Neuronal stem cell (in vitro differentiated cells): ENCODE data around the gene LRMDA.

Experiments
- DNase-seq: peaks from one replicate; pipeline ENCODE4 v3.0.0-alpha.2; 2013; ENCODE audit warnings: low spot score
- H2AFZ ChIP-seq: one replicate; pipeline ENCODE4 v1.6.1; 2013; ENCODE audit warnings: mild to moderate bottlenecking, low read length, inconsistent platforms
- H2AK5ac ChIP-seq: 2 replicates; pipeline ENCODE4 v1.6.1; 2013; ENCODE audit warnings: low read depth, mild to moderate bottlenecking, inconsistent platforms, low read length, moderate library complexity, mixed read lengths
- H2BK120ac ChIP-seq: 2 replicates; pipeline ENCODE4 v1.6.1; 2013; ENCODE audit warnings: low read depth, mild to moderate bottlenecking, inconsistent platforms, low read length, moderate library complexity, mixed read lengths
- H2BK12ac ChIP-seq: one replicate; pipeline ENCODE4 v1.6.1; 2013; ENCODE audit warnings: low read length, inconsistent platforms
- H2BK15ac ChIP-seq: 2 replicates; pipeline ENCODE4 v1.6.1; 2013; ENCODE audit warnings: mild to moderate bottlenecking, low read length, inconsistent platforms, mixed read lengths
- H2BK5ac ChIP-seq: one replicate; pipeline ENCODE4 v1.6.1; 2013; ENCODE audit warnings: inconsistent platforms, mild to moderate bottlenecking, low read length, moderate library complexity
- H3K14ac ChIP-seq: one replicate; pipeline ENCODE4 v1.6.1; 2013; ENCODE audit warnings: low read length, inconsistent platforms
- H3K18ac ChIP-seq: 2 replicates; pipeline ENCODE4 v1.6.1; 2013; ENCODE audit warnings: low read length, inconsistent platforms
- H3K23ac ChIP-seq: 2 replicates; pipeline ENCODE4 v1.6.1; 2013; ENCODE audit warnings: low read depth, mild to moderate bottlenecking, mixed read lengths, low read length, inconsistent platforms; ENCODE audit not compliant: poor library complexity
- H3K27ac ChIP-seq: replicated peaks from 3 replicates; pipeline ENCODE4 v1.5.1; 2013; ENCODE audit warnings: low read length, inconsistent platforms
- H3K27me3 ChIP-seq, 3 experiments: 2 replicates each; pipeline ENCODE4 v1.6.1; 2013; ENCODE audit warnings: low read length in 3 of 3, mild to moderate bottlenecking in 2 of 3, inconsistent platforms in 1 of 3, low read depth in 1 of 3, mixed read lengths in 1 of 3, moderate library complexity in 1 of 3; ENCODE audit not compliant: control insufficient read depth in 3 of 3, insufficient read depth in 3 of 3
- H3K36me3 ChIP-seq, 2 donors: replicated peaks in 1 of 2; 2 replicates each; pipeline ENCODE4 v1.6.1; 2013; ENCODE audit warnings: low read length in 2 of 2; ENCODE audit not compliant: control insufficient read depth in 2 of 2, insufficient read depth in 2 of 2
- H3K4ac ChIP-seq: 2 replicates; pipeline ENCODE4 v1.6.1; 2013; ENCODE audit warnings: inconsistent platforms, mild to moderate bottlenecking, low read length, moderate library complexity
- H3K4me1 ChIP-seq, 2 donors: 1 replicate in 1 of 2; 2 replicates in 1 of 2; pipeline ENCODE4 v1.6.1; 2013; ENCODE audit warnings: low read length in 2 of 2, low read depth in 1 of 2; ENCODE audit not compliant: control insufficient read depth in 2 of 2, insufficient read depth in 1 of 2
- H3K4me2 ChIP-seq: one replicate; pipeline ENCODE4 v1.6.1; 2013; ENCODE audit warnings: mild to moderate bottlenecking, low read length, inconsistent platforms; ENCODE audit not compliant: insufficient read depth, poor library complexity, severe bottlenecking
- H3K4me3 ChIP-seq, 2 donors: 2 replicates each; pipeline ENCODE4 v1.5.1; 2013; ENCODE audit warnings: low read length in 2 of 2, mild to moderate bottlenecking in 2 of 2, inconsistent platforms in 1 of 2, moderate library complexity in 1 of 2
- H3K79me1 ChIP-seq: one replicate; pipeline ENCODE4 v1.6.1; 2013; ENCODE audit warnings: low read depth, mild to moderate bottlenecking, inconsistent platforms, low read length, moderate library complexity
- H3K9ac ChIP-seq: one replicate; pipeline ENCODE4 v1.6.1; 2013; ENCODE audit warnings: mild to moderate bottlenecking, low read depth, low read length, inconsistent platforms; ENCODE audit not compliant: poor library complexity
- H3K9me3 ChIP-seq, 2 donors: replicated peaks in 1 of 2; 2 replicates each; pipeline versions ENCODE3 to v1.6.1; 2013; ENCODE audit warnings: low read length in 2 of 2, mild to moderate bottlenecking in 2 of 2, inconsistent platforms in 1 of 2, low read depth in 1 of 2, mixed read lengths in 1 of 2, moderate library complexity in 1 of 2; ENCODE audit not compliant: control insufficient read depth in 2 of 2, insufficient read depth in 1 of 2
- H4K8ac ChIP-seq: one replicate; pipeline ENCODE4 v1.6.1; 2013; ENCODE audit warnings: low read depth, mild to moderate bottlenecking, inconsistent platforms, low read length, moderate library complexity
- H4K91ac ChIP-seq: one replicate; pipeline ENCODE4 v1.6.1; 2013; ENCODE audit warnings: low read length, low read depth, mild to moderate bottlenecking, inconsistent platforms; ENCODE audit not compliant: poor library complexity
- whole genome bisulfite sequencing, 2 donors: extraction: QIAGEN DNeasy Blood & Tissue Kit; methylation state at CpG; one replicate each; pipeline ENCODE4 v1.1.7; 2013; ENCODE audit warnings: missing lambda C conversion rate in 2 of 2, mixed read lengths in 1 of 2; ENCODE audit not compliant: insufficient read length in 2 of 2, insufficient replicate concordance in 1 of 2; ENCODE audit errors: extremely low coverage in 2 of 2; 5-methylcytosine and 5-hydroxymethylcytosine counted together

LRMDA gene

DNA sequence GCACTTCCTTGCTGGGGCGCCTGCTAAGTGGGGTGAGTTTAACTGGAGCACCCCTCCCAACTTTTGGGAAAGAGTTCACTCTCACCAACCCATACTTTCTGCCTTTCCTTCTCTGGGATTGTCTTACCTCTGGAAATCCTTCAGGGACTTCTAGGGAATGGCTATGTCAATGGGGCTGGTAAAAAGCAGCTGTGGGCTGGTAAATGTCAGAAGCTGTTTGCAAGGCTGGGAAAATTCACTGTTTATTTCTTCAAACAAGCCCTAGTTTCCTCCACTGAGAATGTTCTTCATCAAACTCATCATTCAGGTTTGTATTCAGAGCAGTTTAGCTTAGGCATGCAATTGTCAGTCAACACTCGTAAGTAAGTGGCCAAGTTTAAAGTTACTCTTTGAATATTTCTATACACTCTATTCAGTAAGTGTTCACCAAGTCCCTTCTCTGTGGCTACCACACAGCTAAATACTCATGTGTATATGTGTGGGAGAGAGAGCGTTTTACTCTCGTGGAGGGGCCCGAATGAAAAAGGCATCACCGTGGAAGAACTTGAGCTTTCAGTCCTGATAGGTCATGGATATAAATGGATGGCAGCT lies 654.8 kb downstream of the LRMDA start:
- no peak overlapping the region for H3K4me3 ChIP-seq
- H3K18ac ChIP-seq = no peak overlapping the region
- no peak overlapping the region for H3K4me2 ChIP-seq
- H3K4ac ChIP-seq = no peak overlapping the region
- no peak overlapping the region for H4K91ac ChIP-seq
- no peak overlapping the region for H2AK5ac ChIP-seq
- WGBS, 2 donors = no CpG with 5 or more reads among the region's 6 CpGs
- H2AFZ ChIP-seq = no peak overlapping the region
- no peak overlapping the region for H3K27ac ChIP-seq
- no peak overlapping the region for H3K23ac ChIP-seq
- no peaks in the 10 kb centered on the region for H3K27me3 ChIP-seq
- no peaks in the 10 kb centered on the region for H3K9me3 ChIP-seq
- H3K4me1 ChIP-seq = peaks cover 7 to 11% of the 10 kb centered on the region in 2 donors
- no peak overlapping the region for H2BK15ac ChIP-seq
- DNase-seq = no peak
- no peaks in the 10 kb centered on the region for H3K79me1 ChIP-seq
- H3K14ac ChIP-seq = no peak overlapping the region
- H3K36me3 ChIP-seq = no peaks in the 10 kb centered on the region
- no peak overlapping the region for H2BK120ac ChIP-seq
- no peak overlapping the region for H4K8ac ChIP-seq
- no peak overlapping the region for H2BK12ac ChIP-seq
- H2BK5ac ChIP-seq = no peak overlapping the region
- H3K9ac ChIP-seq = no peak overlapping the region

DNA sequence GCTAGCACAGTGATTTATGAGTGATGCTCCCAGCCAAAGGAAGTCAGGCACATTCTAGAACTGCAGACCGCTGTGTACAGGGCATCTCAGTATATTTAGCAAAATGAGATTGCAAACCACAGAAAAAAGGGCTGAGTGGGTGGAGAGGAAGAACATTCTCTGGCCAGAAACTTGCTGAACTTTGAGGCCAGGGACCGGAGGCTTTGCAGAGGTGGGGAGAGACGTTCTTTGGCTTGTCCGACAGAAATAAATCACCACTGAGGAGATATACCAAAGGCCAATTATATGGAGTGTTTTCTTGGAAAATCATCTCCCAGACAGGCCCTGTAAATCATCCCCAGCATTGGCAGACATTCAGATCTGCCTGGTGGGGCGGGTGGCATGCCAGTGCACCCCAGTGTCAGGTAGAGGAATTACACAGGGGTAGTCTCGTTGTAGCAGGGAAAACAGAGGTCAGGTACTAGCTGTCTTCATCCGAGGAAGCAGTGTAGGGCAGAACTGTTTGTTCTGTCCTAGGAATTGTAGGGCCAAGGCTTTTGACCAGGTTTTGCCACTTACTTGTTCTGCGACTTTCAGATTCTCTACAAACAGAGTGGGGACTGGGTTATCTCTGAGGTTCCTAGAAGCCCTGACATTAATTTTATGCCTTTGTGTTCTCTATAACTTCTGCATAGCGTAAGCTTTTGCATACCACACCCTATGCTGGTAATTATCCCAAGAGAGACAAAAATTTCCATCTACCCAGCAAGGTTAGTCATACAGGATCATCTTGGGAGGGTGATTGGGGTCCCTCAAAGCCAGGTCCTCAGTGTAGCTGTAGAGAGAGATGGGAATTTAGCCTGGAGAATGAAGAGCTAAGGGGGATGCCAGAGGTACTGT lies 655.6 kb downstream of the LRMDA start:
- no peak overlapping the region for H2BK12ac ChIP-seq
- no peak overlapping the region for H3K4me2 ChIP-seq
- peaks cover 7 to 11% of the 10 kb centered on the region in 2 donors for H3K4me1 ChIP-seq
- H2AK5ac ChIP-seq = no peak overlapping the region
- no peak overlapping the region for H3K14ac ChIP-seq
- H3K23ac ChIP-seq = no peak overlapping the region
- H2AFZ ChIP-seq = no peak overlapping the region
- H4K91ac ChIP-seq = no peak overlapping the region
- no peak overlapping the region for H3K27ac ChIP-seq
- H2BK5ac ChIP-seq = no peak overlapping the region
- no peak overlapping the region for H2BK15ac ChIP-seq
- no peaks in the 10 kb centered on the region for H3K9me3 ChIP-seq
- WGBS, 2 donors = no CpG with 5 or more reads among the region's 9 CpGs
- no peak overlapping the region for H3K4me3 ChIP-seq
- no peak overlapping the region for H3K4ac ChIP-seq
- no peak for DNase-seq
- H3K18ac ChIP-seq = no peak overlapping the region
- H3K79me1 ChIP-seq = no peaks in the 10 kb centered on the region
- no peaks in the 10 kb centered on the region for H3K27me3 ChIP-seq
- H4K8ac ChIP-seq = no peak overlapping the region
- H3K9ac ChIP-seq = no peak overlapping the region
- H2BK120ac ChIP-seq = no peak overlapping the region
- H3K36me3 ChIP-seq = no peaks in the 10 kb centered on the region

GRCh38 chr10:76088008-76088407 lies 656.6 kb downstream of the LRMDA start:
- no peak overlapping the region for H2BK120ac ChIP-seq
- no peak overlapping the region for H3K4me3 ChIP-seq
- H3K4ac ChIP-seq = no peak overlapping the region
- H3K14ac ChIP-seq = no peak overlapping the region
- no CpG with 5 or more reads among the region's 4 CpGs for WGBS, 2 donors
- H3K27ac ChIP-seq = no peak overlapping the region
- H3K4me2 ChIP-seq = no peak overlapping the region
- H3K4me1 ChIP-seq = peaks cover 3 to 4% of the 10 kb centered on the region in 2 donors
- H2BK5ac ChIP-seq = no peak overlapping the region
- H3K79me1 ChIP-seq = no peaks in the 10 kb centered on the region
- no peak overlapping the region for H2AK5ac ChIP-seq
- no peak for DNase-seq
- H2AFZ ChIP-seq = no peak overlapping the region
- H3K27me3 ChIP-seq = no peaks in the 10 kb centered on the region
- H3K23ac ChIP-seq = no peak overlapping the region
- no peak overlapping the region for H2BK12ac ChIP-seq
- H2BK15ac ChIP-seq = no peak overlapping the region
- H3K18ac ChIP-seq = no peak overlapping the region
- no peak overlapping the region for H4K8ac ChIP-seq
- no peaks in the 10 kb centered on the region for H3K9me3 ChIP-seq
- H4K91ac ChIP-seq = no peak overlapping the region
- H3K36me3 ChIP-seq = no peaks in the 10 kb centered on the region
- H3K9ac ChIP-seq = no peak overlapping the region

DNA sequence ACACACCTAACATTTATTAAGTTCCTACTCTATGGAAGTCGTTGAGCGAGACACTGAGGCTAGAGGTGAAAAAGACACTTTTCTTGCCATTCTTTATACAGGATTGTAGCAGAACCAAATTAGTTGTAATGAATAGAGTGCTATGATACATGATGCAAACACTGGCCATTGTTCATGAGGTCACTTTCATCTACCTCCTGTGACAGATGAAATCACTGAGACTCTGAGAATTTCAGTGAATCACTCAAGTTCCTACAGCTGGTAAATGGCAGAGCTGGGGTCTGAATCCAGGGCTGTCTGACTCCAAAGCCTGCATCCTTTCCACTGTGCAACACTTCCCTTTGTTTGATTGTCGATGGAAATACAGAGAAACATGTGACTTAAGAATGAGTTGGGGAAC lies 657.6 kb downstream of the LRMDA start:
- no peaks in the 10 kb centered on the region for H3K79me1 ChIP-seq
- no peak overlapping the region for H3K4me3 ChIP-seq
- no peak overlapping the region for H2BK12ac ChIP-seq
- no peak overlapping the region for H3K18ac ChIP-seq
- H3K9ac ChIP-seq = no peak overlapping the region
- no peaks in the 10 kb centered on the region for H3K27me3 ChIP-seq
- H3K4me1 ChIP-seq = peaks cover 0 to 2% of the 10 kb centered on the region in 2 donors
- H3K14ac ChIP-seq = no peak overlapping the region
- WGBS, 2 donors = no CpG with 5 or more reads among the region's 3 CpGs
- no peak overlapping the region for H2BK15ac ChIP-seq
- H2AFZ ChIP-seq = no peak overlapping the region
- no peak overlapping the region for H2BK5ac ChIP-seq
- H3K4me2 ChIP-seq = no peak overlapping the region
- H4K91ac ChIP-seq = no peak overlapping the region
- H4K8ac ChIP-seq = no peak overlapping the region
- no peak overlapping the region for H3K27ac ChIP-seq
- DNase-seq = no peak
- H3K23ac ChIP-seq = no peak overlapping the region
- no peak overlapping the region for H2AK5ac ChIP-seq
- no peak overlapping the region for H2BK120ac ChIP-seq
- H3K9me3 ChIP-seq = no peaks in the 10 kb centered on the region
- H3K36me3 ChIP-seq = no peaks in the 10 kb centered on the region
- no peak overlapping the region for H3K4ac ChIP-seq
